ENCODE measurements around the gene MRPL23. TPM values are rescaled to one million over a fixed set of nuclear protein-coding genes. Genes with fewer than 3 reads are reported as not detected.

The MRPL23 gene
- total RNA-seq, 4 donors from 2014 or later = 36.7 to 196 (median 101) TPM

GRCh38 chr11:1916132-1916985 lies 30.8 kb upstream of the MRPL23 start:
- H3K36me3 ChIP-seq = no peaks in the 10 kb centered on the region
- no peaks in the 10 kb centered on the region for H3K9me3 ChIP-seq
- DNase-seq = peak in 1 of 2 donors; percentile 22
- no peaks in the 10 kb centered on the region for H3K4me1 ChIP-seq
- H3K4me3 ChIP-seq = no peak overlapping the region
- TF ChIP-seq CTCF (IDR thresholded peaks at IDR 0.05) (no peak), POLR2A (IDR thresholded peaks at IDR 0.05) (no peak)
- no peaks in the 10 kb centered on the region for H3K27me3 ChIP-seq
- intact Hi-C loops (cut with DNase I; ENCODE audit: low total_unique reads) = no loop called here
- peak overlapping the region in 1 of 2 donors; percentile 84 for H3K27ac ChIP-seq

- intact Hi-C loops (cut with DNase I; ENCODE audit: low total_unique reads) = loop anchor here (1.0 kb wide), 1 partner anchor 24 kb away; no protein-coding TSS in a partner anchor
- Histone ChIP-seq H3K27me3 (no peaks in the 10 kb centered on the region), H3K4me1 (no peaks in the 10 kb centered on the region), H3K27ac (peak overlapping the region; percentile 37 to 84), H3K4me3 (no peak overlapping the region), H3K9me3 (no peaks in the 10 kb centered on the region), H3K36me3 (no peaks in the 10 kb centered on the region)
- TF ChIP-seq POLR2A (IDR thresholded peaks at IDR 0.05) (no peak), CTCF (IDR thresholded peaks at IDR 0.05) (no peak)
- peak in 1 of 2 donors; percentile 57 for DNase-seq
These were observed 30.1 kb upstream of the MRPL23 start for GRCh38 chr11:1916986-1917522.

- Histone ChIP-seq H3K27me3 (no peaks in the 10 kb centered on the region), H3K36me3 (no peaks in the 10 kb centered on the region), H3K4me3 (no peak overlapping the region), H3K4me1 (no peaks in the 10 kb centered on the region), H3K9me3 (no peaks in the 10 kb centered on the region), H3K27ac (peak overlapping the region; percentile 37 to 84)
- peak in 1 of 2 donors; percentile 41 for DNase-seq
- TF ChIP-seq CTCF (IDR thresholded peaks at IDR 0.05) (peak in 2 of 4 experiments; percentile 28 to 34), POLR2A (IDR thresholded peaks at IDR 0.05) (no peak)
- intact Hi-C loops (cut with DNase I; ENCODE audit: low total_unique reads) = loop anchor here (1.0 kb wide), 1 partner anchor 24 kb away; no protein-coding TSS in a partner anchor
These were observed 29.4 kb upstream of the MRPL23 start for GRCh38 chr11:1917523-1918435.

- H3K9me3 ChIP-seq = no peaks in the 10 kb centered on the region
- intact Hi-C loops (cut with DNase I; ENCODE audit: low total_unique reads) = no loop called here
- peak in 1 of 2 donors; percentile 35 for DNase-seq
- H3K36me3 ChIP-seq = no peaks in the 10 kb centered on the region
- H3K4me3 ChIP-seq = no peak overlapping the region
- TF ChIP-seq POLR2A (IDR thresholded peaks at IDR 0.05) = no peak
- no peak for TF ChIP-seq CTCF (IDR thresholded peaks at IDR 0.05)
- H3K27me3 ChIP-seq = no peaks in the 10 kb centered on the region
- H3K4me1 ChIP-seq = no peaks in the 10 kb centered on the region
- H3K27ac ChIP-seq = peak overlapping the region in 1 of 2 donors; percentile 84
These were observed 28.5 kb upstream of the MRPL23 start for GRCh38 chr11:1918436-1919315.

Data from uterus (tissue), 4 donors.